Suprapubic skin (tissue), 4 donors: ENCODE results near the gene KIF5C. TPM values are rescaled to one million over a fixed set of nuclear protein-coding genes. Genes with fewer than 3 reads are reported as not detected.

ENCODE experiments used
- DNase-seq, 2 donors: peaks; one replicate each; pipeline ENCODE4 v3.0.0-alpha.2; 2019; ENCODE audit warnings: low spot score in 2 of 2
- H3K27ac ChIP-seq: fragments of 200-600 bp; sonication (generic); one replicate; pipeline ENCODE4 v1.5.1; 2019
- H3K27me3 ChIP-seq: fragments of 200-600 bp; sonication (generic); one replicate; pipeline ENCODE4 v1.5.1; 2019
- H3K36me3 ChIP-seq: fragments of 200-600 bp; sonication (generic); one replicate; pipeline ENCODE4 v1.5.1; 2019
- H3K4me1 ChIP-seq: fragments of 200-600 bp; sonication (generic); one replicate; pipeline ENCODE4 v1.5.1; 2019
- H3K4me3 ChIP-seq: fragments of 200-600 bp; sonication (generic); one replicate; pipeline ENCODE4 v1.5.1; 2019; ENCODE audit warnings: mild to moderate bottlenecking
- H3K9me3 ChIP-seq: fragments of 200-600 bp; sonication (generic); one replicate; pipeline ENCODE4 v1.5.1; 2019
- CTCF ChIP-seq, 2 donors: fragments of 200-600 bp in 1 of 2; fragments of 450-650 bp in 1 of 2; sonication (generic) in 1 of 2; IDR thresholded peaks; one replicate each; pipeline ENCODE4 v1.5.1; 2016 to 2019; ENCODE audit warnings: antibody characterized with exemption in 2 of 2, mild to moderate bottlenecking in 1 of 2, moderate library complexity in 1 of 2
- EP300 ChIP-seq: sonication (generic); formaldehyde crosslinking; IDR thresholded peaks from one replicate; pipeline ENCODE4 v1.6.1; 2017; ENCODE audit warnings: antibody characterized with exemption
- POLR2A ChIP-seq, 2 donors: fragments of 450-650 bp; IDR thresholded peaks; one replicate each; pipeline ENCODE4 v1.6.1; 2017; ENCODE audit warnings: antibody characterized with exemption in 2 of 2, mild to moderate bottlenecking in 2 of 2, moderate library complexity in 2 of 2
- POLR2AphosphoS5 ChIP-seq, 3 donors: sonication (generic); formaldehyde crosslinking; IDR thresholded peaks; one replicate each; pipeline ENCODE4 v1.6.1; 2017; ENCODE audit warnings: antibody characterized with exemption in 3 of 3
- WGBS: methylation state at CpG from one replicate; pipeline ENCODE4 v1.1.5; 2018; 5-methylcytosine and 5-hydroxymethylcytosine counted together
- total RNA-seq, 4 donors: library from RNA; depleted of rRNA; stranded (reverse); fragments of >200 nt; gene quantifications; one replicate each; pipeline ENCODE4 v1.1.0, GENCODE V29; 2016

KIF5C gene
- total RNA-seq, 4 donors from 2014 or later: 0.30 to 3.2 (median 1.5) TPM

GRCh38 chr2:149041482-149041881 lies 166.5 kb downstream of the KIF5C start:
- Histone ChIP-seq H3K36me3 (no peaks in the 10 kb centered on the region), H3K27ac (no peak overlapping the region), H3K4me1 (peaks cover 24% of the 10 kb centered on the region), H3K9me3 (no peaks in the 10 kb centered on the region), H3K27me3 (peaks cover 27% of the 10 kb centered on the region), H3K4me3 (no peak overlapping the region)
- no peak for DNase-seq
- 90% methylated on average over 1 of the region's 1 CpG for WGBS
- no peak for TF ChIP-seq CTCF (IDR thresholded peaks at IDR 0.05)
- no peak for TF ChIP-seq POLR2A (IDR thresholded peaks at IDR 0.05)
- TF ChIP-seq POLR2AphosphoS5 (IDR thresholded peaks at IDR 0.05): no peak
- no peak for TF ChIP-seq EP300

GRCh38 chr2:149042881-149043280 lies 167.9 kb downstream of the KIF5C start:
- WGBS: 36% methylated on average over 1 of the region's 1 CpG
- Histone ChIP-seq H3K36me3 (no peaks in the 10 kb centered on the region), H3K27ac (no peak overlapping the region), H3K4me1 (peaks cover 11% of the 10 kb centered on the region), H3K4me3 (no peak overlapping the region), H3K9me3 (no peaks in the 10 kb centered on the region), H3K27me3 (peaks cover 18% of the 10 kb centered on the region)
- TF ChIP-seq POLR2A (IDR thresholded peaks at IDR 0.05) (no peak), EP300 (no peak), CTCF (IDR thresholded peaks at IDR 0.05) (no peak), POLR2AphosphoS5 (IDR thresholded peaks at IDR 0.05) (no peak)
- no peak for DNase-seq

- 66% methylated on average over 1 of the region's 1 CpG for WGBS
- TF ChIP-seq POLR2A (IDR thresholded peaks at IDR 0.05) (no peak), CTCF (IDR thresholded peaks at IDR 0.05) (no peak), EP300 (no peak), POLR2AphosphoS5 (IDR thresholded peaks at IDR 0.05) (no peak)
- DNase-seq: no peak
These were observed 169.5 kb downstream of the KIF5C start for GRCh38 chr2:149044500-149044899.

GRCh38 chr2:149047118-149047517 lies 172.1 kb downstream of the KIF5C start:
- Histone ChIP-seq H3K4me3 (no peak overlapping the region), H3K27me3 (no peaks in the 10 kb centered on the region), H3K4me1 (no peaks in the 10 kb centered on the region), H3K27ac (no peak overlapping the region), H3K36me3 (no peaks in the 10 kb centered on the region), H3K9me3 (no peaks in the 10 kb centered on the region)
- 93% methylated on average over 2 of the region's 2 CpGs for WGBS
- no peak for TF ChIP-seq CTCF (IDR thresholded peaks at IDR 0.05)
- TF ChIP-seq POLR2A (IDR thresholded peaks at IDR 0.05): no peak
- TF ChIP-seq POLR2AphosphoS5 (IDR thresholded peaks at IDR 0.05): no peak
- no peak for TF ChIP-seq EP300
- no peak for DNase-seq

More at GRCh38 chr2:149044500-149044899, 169.5 kb downstream of the KIF5C start:
- no peaks in the 10 kb centered on the region for H3K9me3 ChIP-seq
- no peaks in the 10 kb centered on the region for H3K4me1 ChIP-seq
- H3K27ac ChIP-seq: no peak overlapping the region
- no peaks in the 10 kb centered on the region for H3K36me3 ChIP-seq
- H3K4me3 ChIP-seq: no peak overlapping the region
- peaks cover 2% of the 10 kb centered on the region for H3K27me3 ChIP-seq

- Histone ChIP-seq H3K9me3 (no peaks in the 10 kb centered on the region), H3K27me3 (no peaks in the 10 kb centered on the region), H3K4me1 (no peaks in the 10 kb centered on the region), H3K27ac (no peak overlapping the region), H3K36me3 (no peaks in the 10 kb centered on the region), H3K4me3 (no peak overlapping the region)
- TF ChIP-seq POLR2AphosphoS5 (IDR thresholded peaks at IDR 0.05): no peak
- no peak for TF ChIP-seq EP300
- no peak for TF ChIP-seq CTCF (IDR thresholded peaks at IDR 0.05)
- no peak for TF ChIP-seq POLR2A (IDR thresholded peaks at IDR 0.05)
- 72% methylated on average over 2 of the region's 2 CpGs for WGBS
- DNase-seq: no peak
These were observed 174.1 kb downstream of the KIF5C start for GRCh38 chr2:149049142-149049541.
